ENCODE measurements around the gene PRUNE2. TPM values are rescaled to one million over a fixed set of nuclear protein-coding genes. Genes with fewer than 3 reads are reported as not detected.

Gene PRUNE2
- total and polyA plus RNA-seq, 2 of the 8 experiments (the other 6 are each of a cell fraction or from before 2014, with no cell fraction given) = 5.5 to 13.3 TPM

DNA sequence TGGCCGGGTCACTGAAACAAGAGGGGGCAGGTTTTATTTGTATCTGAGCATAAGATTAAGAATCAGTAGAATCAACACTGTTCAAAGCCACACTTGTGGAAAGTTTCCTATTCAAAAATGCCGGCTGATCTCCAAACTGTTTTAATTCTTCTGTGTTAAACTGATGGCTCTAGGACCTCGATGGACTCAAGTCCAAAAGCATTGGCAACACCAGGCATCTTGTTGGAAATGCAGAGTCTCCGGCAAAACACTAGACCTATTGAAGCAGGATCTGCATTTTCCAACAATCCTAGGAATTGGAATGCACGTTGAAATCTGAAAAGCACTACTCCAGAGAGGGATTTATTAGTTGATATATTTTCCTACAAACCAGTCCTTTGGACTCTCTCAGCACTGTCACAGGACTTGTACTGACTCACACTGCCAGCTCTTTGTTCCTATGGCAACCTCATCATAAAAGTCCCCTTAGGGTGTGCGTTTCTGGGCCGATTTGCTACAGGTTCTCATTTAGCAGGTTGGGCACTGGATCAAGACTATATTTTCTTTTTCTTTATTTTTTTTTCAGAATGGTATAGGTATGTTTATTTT lies 189.7 kb downstream of the PRUNE2 start:
- H3K9ac ChIP-seq (replicated peaks in 1 of 4; ENCODE audit: extremely low read depth in 1 of 4, low read depth in 3 of 4, low read length in 3 of 4) = no peak overlapping the region
- H2BK15ac ChIP-seq (ENCODE audit: low read length) = no peak overlapping the region
- H3K14ac ChIP-seq (ENCODE audit: insufficient read length) = no peak overlapping the region
- WGBS, 2 experiments (ENCODE audit: extremely low coverage in 1 of 2, insufficient coverage in 1 of 2, insufficient read length in 1 of 2, insufficient replicate concordance in 2 of 2, low coverage in 1 of 2, low lambda C conversion rate in 2 of 2, missing lambda C conversion rate in 1 of 2) = 87% methylated on average over 7 of the region's 7 CpGs; no CpG with 5 or more reads in 1 of the 2 experiments
- H3K4me1 ChIP-seq (replicated peaks in 1 of 4; ENCODE audit: control insufficient read depth in 3 of 4, insufficient read depth in 4 of 4, low read length in 3 of 4) = no peaks in the 10 kb centered on the region
- no peak overlapping the region for H3K18ac ChIP-seq (ENCODE audit: extremely low read depth, low read length)
- no peak overlapping the region for H4K91ac ChIP-seq (replicated peaks; ENCODE audit: insufficient read length, low read length)
- no peak overlapping the region for H2BK5ac ChIP-seq (ENCODE audit: low read depth, low read length)
- no peak overlapping the region for H2BK12ac ChIP-seq (ENCODE audit: low read depth, low read length)
- no peaks in the 10 kb centered on the region for H3K79me1 ChIP-seq (ENCODE audit: low read depth, low read length)
- H4K5ac ChIP-seq (ENCODE audit: insufficient read length, low read depth, low read length) = no peak overlapping the region
- no peak overlapping the region for H4K8ac ChIP-seq (ENCODE audit: extremely low read depth, insufficient read depth, low read length)
- POLR2A ChIA-PET (ENCODE audit: partially characterized antibody) = no interaction called here
- H4K20me1 ChIP-seq (replicated peaks in 1 of 2; ENCODE audit: control insufficient read depth in 1 of 2, insufficient read depth in 2 of 2, low read length in 2 of 2) = no peaks in the 10 kb centered on the region
- H3K4ac ChIP-seq (replicated peaks; ENCODE audit: insufficient read length, low read depth, low read length) = no peak overlapping the region
- no peak overlapping the region for H3K4me2 ChIP-seq (ENCODE audit: insufficient read depth in 1 of 2, low read depth in 2 of 2, low read length in 2 of 2)
- no peaks in the 10 kb centered on the region for H3K23me2 ChIP-seq (ENCODE audit: low read depth, low read length)
- DNase-seq (ENCODE audit: low read depth in 1 of 2, low spot score in 2 of 2) (no peak), FAIRE-seq (peak; percentile 39)
- H3K56ac ChIP-seq (replicated peaks; ENCODE audit: insufficient read length, low read depth, low read length) = no peak overlapping the region
- no peak overlapping the region for H2AK5ac ChIP-seq (ENCODE audit: low read depth, low read length)
- no peaks in the 10 kb centered on the region for H3K9me3 ChIP-seq (ENCODE audit: insufficient read depth in 2 of 2, low read depth in 1 of 2, low read length in 1 of 2)
- no peak overlapping the region for H2AFZ ChIP-seq (ENCODE audit: low read length)
- H3K27ac ChIP-seq (ENCODE audit: low read depth, low read length) = no peak overlapping the region
- no peak overlapping the region for H2BK120ac ChIP-seq (replicated peaks; ENCODE audit: low read depth, low read length)
- H3K27me3 ChIP-seq (replicated peaks in 1 of 4; ENCODE audit: control insufficient read depth in 3 of 4, extremely low read depth in 1 of 4, insufficient read depth in 3 of 4, low read length in 3 of 4) = no peaks in the 10 kb centered on the region
- TF ChIP-seq SIRT6 (IDR thresholded peaks at IDR 0.05; ENCODE audit: low read length) = no peak
- TF ChIP-seq NANOG (IDR thresholded peaks at IDR 0.05; ENCODE audit: insufficient read depth, low read depth, low read length, poor library complexity, severe bottlenecking) = no peak
- no peak for TF ChIP-seq TAF7 (optimal IDR thresholded peaks at IDR 0.05; ENCODE audit: borderline replicate concordance, low read depth, low read length)
- TF ChIP-seq CBX8 (IDR thresholded peaks at IDR 0.05; ENCODE audit: borderline replicate concordance, low read depth, low read length) = no peak
- no peak for TF ChIP-seq JUND (IDR thresholded peaks at IDR 0.05; ENCODE audit: low read length)
- TF ChIP-seq GABPA (IDR thresholded peaks at IDR 0.05; ENCODE audit: borderline replicate concordance, insufficient read depth, low read length) = no peak
- TF ChIP-seq POLR2AphosphoS5 (IDR thresholded peaks at IDR 0.05; ENCODE audit: low read depth, low read length) = no peak
- no peak for TF ChIP-seq RBBP5 (IDR thresholded peaks at IDR 0.05; ENCODE audit: borderline replicate concordance, low read depth, low read length)
- no peak for TF ChIP-seq SAP30 (IDR thresholded peaks at IDR 0.05; ENCODE audit: insufficient read depth, insufficient replicate concordance, low read length)
- TF ChIP-seq POU5F1 (IDR thresholded peaks at IDR 0.05; ENCODE audit: low read depth, low read length) = no peak
- H3K23ac ChIP-seq (ENCODE audit: insufficient read length) = no peak overlapping the region
- H3K79me2 ChIP-seq (ENCODE audit: control insufficient read depth in 1 of 2, insufficient read depth in 2 of 2, low read length in 2 of 2) = no peaks in the 10 kb centered on the region
- CTCF ChIA-PET (ENCODE audit: partially characterized antibody) = no interaction called here
- H3K4me3 ChIP-seq (ENCODE audit: extremely low read depth in 1 of 4, insufficient read depth in 2 of 4, low read depth in 3 of 4, low read length in 4 of 4) = no peak overlapping the region
- H2BK20ac ChIP-seq (ENCODE audit: low read length) = no peak overlapping the region
- H3K36me3 ChIP-seq (ENCODE audit: control insufficient read depth in 2 of 4, insufficient read depth in 4 of 4, low read length in 3 of 4) = no peaks in the 10 kb centered on the region

Data from H1 (cell line).